GM21423 (cell line): ENCODE data around the gene KCNG1.

Experiments used
- ATAC-seq: cut with Tn5 transposase; IDR thresholded peaks from one replicate; pipeline ENCODE4 v1.9.1; 2021; ENCODE audit warnings: mild to moderate bottlenecking, moderate library complexity; ENCODE audit not compliant: unreplicated experiment

Gene KCNG1

DNA sequence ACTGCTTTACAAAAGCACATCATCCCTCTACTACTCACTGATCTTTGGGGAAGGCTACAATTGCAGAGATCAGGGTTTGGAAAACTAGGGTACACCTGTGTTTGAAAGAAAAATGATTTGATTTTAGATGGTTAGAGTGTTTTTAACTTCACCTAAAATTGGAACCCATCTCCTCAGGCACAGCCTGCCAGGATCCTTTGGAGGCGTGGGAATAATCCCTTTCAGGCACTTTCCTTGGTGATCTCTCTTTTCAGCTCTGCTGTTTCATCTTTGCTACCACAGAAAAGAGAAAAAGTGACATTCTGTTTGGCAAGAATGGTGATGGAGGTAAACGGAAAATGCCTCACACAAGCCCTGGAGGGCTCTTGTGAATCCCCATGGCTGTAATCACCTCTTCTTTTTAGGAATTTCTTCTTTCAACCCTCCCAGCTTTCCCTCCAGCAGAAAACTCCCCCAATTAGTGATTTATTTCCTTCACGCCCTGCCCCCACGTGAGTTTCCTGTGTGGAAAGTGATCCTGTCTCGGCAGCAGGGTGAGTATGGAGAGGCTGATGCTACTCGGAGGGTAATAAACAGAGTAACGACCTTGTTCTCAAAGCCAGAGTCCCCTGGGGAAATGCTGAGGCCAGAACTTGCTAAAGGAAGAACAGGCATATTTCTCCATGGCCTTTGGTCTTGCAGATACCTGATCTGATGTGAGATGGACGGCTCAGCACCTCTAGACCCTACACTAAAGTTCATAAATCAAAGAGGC lies 9.2 kb downstream of the KCNG1 start:
- no peak for ATAC-seq

DNA sequence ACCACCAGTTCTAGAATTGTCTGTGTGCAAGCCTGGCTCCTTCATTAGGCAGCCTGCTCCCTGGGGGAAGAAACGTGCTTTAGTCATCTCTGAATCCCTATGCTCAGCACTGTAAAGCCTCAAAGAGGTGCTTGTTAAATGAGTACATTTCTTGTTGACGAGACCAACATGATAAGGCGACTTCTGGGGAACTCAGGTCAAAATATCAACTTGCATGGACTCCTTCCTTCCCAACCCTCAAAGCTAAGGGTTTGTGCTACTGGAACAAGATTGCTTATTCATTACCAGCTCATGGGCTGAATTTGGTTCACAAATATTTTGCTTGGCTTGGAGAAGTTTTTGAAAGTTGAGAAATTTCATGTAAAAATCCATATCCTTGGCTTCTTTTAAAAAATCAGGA lies 10.6 kb downstream of the KCNG1 start:
- ATAC-seq: no peak

DNA sequence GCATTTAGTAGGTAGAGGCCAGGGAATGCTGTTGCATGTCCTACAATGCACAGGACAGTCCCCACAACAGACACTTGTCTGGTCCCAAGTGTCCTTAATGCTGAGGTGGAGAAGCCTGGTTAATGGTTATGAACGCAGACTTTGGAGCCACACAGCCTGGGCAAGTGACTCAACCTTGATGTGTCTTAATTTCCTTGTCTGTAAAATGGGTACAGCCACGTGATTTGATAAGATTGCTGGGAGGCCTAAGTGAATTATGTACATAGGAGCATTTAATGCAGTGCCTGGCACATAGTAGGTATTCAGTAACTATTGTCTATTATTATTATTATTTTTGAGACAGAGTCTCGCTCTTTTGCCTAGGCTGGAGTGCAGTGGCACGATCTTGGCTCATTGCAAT lies 11.4 kb downstream of the KCNG1 start:
- ATAC-seq: no peak

DNA sequence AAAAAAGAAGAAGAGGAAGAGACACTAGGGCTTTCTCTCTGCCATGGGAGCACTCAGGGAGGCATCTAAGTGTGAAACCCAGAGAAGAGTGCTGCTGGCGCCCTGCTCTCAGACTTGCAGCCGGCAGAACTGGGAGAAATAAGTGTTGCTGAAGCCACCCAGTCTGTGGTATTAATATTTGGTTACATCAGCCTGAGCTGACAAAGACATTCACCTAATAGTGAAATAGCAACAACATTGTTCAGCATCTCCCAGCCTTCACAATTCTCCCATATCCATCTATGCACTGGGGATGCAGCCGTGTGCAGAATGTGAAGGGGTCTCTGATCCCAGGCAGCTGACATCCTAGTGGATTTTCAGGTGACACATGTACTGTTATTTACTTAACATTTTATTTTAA lies 12.0 kb downstream of the KCNG1 start:
- no peak for ATAC-seq

DNA sequence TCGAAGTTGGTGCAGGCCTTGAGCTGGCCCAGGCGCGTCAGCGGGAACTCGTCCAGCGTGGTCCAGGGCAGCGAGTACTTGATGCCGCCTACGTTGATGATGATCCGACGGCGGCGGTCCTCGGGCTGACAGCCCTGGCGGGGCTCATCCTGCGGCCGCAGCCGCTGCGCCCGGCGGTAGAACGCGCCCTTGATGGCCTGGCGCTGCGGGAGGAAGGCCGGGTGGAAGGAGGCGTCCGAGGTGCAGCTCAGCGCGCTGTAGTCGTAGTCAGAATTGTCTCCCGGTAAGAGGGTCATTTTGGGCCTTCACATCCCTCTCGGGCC lies 12.9 kb downstream of the KCNG1 start:
- no peak for ATAC-seq

DNA sequence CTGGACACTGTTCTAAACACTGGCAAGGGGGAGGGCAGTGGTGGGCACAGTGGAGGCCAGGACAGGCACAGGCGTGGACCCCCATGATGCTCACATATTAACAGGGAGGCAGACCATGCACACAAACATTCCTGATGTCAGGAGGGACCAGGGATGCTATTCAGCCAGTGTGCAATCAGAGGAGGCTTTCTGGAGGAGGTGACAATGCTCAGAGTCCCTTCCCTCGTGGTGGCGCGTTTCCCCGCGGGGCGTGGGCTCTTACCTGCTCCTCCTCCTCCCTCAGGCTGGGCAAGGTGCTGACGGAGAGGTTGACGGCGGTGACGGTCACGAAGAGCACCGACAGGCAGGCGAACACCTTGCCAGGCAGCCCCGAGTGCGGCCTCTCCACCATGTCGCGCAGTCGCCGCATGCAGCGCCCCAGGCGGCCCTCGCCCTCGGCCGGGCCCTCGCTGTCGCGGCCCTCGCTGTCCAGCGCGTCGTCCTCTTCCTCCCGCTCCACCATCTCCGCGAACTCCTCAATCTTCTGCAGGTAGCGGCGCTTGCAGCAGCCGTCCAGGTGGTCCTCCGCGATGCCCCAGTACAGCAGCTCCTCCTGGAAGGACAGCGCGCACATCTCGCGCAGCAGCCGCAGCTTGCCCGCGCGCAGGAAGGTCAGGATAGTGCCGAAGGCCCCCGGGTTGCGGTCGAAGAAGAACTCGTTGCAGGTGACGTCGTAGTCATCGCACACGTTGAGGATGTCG lies 13.4 kb downstream of the KCNG1 start:
- ATAC-seq: no peak

DNA sequence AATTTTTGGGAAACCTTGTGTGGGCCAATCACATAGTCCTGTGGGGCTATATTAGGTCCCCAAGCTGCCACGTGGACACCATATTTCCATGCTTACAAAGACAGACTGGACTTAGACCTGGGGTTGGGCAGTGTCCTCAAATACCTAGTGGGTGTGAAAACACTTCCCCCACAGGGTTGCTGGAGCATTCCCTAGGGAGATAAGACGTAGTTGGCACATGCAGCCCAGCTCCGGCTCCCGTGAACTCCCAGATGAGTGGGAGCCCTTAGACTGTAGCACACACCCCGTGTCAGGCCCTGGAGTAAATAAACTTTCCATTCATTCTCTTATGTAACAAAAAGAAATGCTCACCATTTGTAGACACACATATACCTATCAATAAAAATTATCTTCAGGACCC lies 14.2 kb downstream of the KCNG1 start:
- no peak for ATAC-seq

DNA sequence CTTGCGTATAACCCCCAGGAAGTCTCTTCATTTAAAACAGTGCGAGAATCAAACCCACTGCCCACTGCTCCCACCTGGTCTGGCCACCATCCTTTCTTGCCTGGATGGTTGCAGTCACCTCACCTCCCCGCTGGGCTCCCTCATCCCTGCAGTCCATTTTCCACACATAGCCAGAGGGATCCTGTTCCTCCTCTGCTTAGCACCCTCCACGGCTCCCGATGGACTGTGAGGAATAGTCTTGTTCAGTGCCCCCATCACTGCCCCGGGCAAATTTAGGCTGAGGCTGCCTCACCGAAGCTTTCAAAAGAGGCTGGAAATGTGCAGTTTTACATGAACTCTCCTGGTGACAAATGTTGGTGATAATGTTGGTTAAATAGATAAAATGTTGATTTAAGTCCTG lies 17.7 kb downstream of the KCNG1 start:
- no peak for ATAC-seq

DNA sequence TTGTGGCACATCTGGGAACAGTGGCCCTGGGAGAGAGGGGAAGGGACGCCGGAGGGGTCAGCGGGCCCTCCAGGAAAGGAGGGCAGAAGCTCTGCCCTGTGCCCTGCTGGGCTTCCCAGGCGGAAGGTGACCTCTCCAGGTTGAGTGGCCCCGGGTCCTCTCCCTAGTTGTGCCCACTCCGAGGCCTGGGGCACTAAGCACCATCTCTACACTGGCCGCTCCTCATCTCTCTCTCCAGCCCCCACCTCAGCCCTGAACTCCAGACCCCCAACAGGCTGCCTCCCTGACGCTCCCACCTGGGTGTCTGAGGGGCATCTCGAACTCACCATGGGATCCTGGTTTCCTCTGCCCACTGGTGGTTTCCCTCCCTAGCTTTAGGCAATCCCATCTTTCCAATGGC lies 18.1 kb downstream of the KCNG1 start:
- no peak for ATAC-seq

DNA sequence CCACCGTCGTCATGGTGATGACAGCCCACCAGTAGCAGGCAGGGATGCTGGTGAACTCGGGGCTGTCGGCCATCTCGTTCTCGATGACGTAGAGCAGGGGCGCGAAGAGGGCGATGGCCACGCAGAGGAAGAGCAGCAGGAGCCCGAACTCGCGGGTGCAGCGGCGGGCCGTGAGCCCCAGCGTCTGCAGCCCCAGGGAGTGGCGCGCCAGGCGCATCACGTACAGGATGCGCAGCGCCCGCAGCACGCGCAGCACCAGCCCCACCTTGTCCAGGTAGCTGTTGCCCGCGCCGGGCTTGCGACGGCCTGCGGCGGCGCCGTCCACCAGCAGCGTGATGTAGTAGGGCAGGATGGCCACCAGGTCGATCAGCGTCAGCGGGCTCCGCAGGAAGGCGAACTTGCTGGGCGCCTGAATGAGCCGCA lies 18.6 kb downstream of the KCNG1 start:
- ATAC-seq: no peak

DNA sequence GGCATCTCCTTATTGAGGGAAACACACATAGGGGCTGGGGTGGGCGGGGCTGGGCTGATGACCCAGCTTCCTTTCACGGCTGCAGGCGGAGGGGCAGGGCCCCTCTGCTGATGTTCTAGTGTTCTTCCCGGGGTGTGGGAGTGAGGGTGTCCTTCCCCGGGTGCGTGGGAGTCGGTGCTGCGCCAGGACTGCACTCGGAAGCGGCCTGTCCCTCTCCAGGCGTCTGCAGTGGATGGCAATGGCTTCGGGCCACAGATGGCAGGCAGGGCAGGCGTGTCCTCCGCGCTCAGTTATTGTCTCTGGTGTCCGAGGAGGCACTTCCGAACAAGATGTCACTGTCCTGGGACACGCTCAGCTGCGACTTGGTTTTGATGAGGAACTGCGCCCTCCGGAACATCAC lies 19.2 kb downstream of the KCNG1 start:
- ATAC-seq: no peak

DNA sequence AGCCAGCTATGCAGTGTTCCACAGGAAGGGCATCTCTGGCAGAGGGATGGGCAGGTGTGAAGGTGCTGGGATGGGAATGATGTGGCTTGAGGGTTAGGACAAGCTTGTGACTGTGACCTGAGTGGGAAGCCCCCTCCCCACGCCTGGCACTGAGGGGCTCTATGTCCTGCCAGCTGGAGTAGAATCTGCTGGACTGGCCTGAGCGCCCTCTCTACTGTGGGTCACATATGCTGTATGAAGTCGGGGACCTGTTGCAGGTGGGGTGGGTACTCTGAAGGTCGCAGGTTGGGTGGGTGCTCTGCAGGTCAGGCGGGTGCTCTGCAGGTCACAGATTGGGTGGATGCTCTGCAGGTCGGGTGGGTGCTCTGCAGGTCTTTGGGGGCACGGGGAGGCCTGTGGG lies 20.3 kb downstream of the KCNG1 start:
- no peak for ATAC-seq

DNA sequence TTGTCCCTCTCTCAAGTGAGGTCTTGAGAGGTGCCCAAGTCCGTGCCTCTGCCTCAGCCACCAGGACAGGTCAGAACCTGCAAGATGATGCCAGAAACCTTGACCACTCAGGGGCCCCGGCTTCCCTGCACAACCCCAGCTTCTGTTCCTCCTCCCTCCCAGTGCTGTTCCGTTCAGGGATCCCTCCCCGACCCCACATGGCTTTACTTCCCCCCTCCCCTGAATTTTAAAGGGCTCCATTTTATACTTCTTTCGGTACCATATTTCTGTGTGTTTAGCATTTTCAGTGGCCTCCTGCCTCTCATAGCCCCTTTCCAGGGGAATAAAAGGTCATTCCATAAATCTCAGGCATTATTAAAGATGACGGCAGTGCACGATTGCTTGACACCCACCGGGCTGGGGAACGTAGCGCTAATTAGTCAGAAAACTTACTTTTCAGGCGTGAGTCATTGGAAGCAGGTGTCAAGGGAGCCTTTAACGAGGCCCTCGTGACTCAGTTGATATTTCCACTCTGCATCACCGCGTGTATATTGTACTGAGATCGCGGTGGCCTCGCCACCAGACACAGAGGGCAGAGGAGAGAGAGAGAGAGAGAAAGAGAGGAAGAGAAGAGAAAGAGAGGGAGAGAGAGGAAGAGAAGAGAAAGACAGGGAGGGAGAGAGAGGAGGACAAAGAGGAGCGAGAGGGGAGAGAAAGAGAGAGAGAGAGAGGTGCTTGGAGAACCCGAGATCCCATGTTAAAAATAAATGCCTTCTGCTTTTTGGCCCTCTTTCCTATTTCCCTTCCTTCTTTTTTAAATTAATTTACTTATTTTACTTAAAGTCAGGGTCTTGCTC lies 21.3 kb downstream of the KCNG1 start:
- no peak for ATAC-seq

DNA sequence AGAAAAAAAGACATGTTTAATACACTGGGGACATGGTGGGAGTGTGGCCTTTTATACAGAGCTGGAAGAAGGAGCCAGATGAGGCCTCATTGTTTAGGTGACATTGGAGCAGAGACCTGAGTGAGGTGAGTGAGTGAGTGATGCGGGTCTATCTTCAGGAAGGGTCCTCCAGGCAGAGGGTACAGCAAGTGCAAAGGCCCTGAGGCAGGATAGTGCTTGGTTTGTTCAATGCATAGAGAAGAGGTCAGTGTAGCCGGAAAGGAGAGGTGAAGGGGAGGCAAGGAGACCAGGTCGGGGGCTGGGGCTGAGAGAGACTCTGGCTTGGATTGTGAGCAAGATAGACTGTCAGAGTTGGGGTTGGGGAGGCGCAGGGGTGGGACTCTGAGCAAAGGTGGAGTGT lies 23.6 kb downstream of the KCNG1 start:
- no peak for ATAC-seq

DNA sequence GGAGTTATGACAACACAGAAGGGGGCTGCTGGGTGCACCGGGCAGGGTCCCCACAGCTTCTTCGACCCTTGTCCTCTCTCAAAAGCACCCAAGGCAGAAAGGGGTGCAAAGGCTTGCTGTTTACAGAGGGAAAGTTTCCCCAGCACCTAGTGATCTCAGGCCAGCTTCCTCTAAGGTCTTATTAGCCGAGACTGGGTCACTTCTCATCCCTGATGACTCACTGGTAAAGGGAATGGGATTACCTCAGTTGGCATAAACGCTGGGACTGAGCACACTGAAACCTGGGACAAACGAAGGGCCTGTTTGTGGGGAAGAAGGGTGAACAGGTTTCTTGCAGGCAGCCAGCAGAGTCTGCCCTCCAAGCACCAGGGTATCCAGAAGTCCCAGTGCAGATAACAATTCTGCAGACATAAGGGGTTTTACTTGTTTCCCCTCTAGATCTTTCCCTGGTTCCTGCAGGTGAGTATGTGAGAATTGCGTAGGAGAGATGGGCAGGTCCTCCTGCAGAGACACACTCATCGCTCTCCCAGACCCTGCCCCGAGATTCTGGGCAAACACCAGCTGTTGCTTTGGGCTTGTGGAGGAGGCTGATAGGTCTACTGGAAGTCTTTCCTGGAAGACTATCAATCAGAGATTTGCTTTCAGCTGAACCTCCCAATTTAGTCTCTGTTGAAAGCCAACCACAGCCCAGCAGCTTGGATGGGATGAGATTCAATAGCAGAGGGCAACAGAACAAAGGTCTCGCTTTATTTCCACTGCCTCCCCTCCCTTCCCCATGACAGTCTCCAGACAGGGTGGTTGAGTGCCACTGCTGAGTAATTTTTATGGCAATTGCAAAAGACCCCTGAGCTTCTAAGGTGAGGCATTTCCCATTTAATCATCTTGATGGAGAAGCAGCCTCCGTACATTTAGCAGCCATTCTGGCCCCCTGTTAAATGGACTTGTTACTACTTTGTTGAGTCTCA lies 25.7 kb downstream of the KCNG1 start:
- ATAC-seq: no peak

DNA sequence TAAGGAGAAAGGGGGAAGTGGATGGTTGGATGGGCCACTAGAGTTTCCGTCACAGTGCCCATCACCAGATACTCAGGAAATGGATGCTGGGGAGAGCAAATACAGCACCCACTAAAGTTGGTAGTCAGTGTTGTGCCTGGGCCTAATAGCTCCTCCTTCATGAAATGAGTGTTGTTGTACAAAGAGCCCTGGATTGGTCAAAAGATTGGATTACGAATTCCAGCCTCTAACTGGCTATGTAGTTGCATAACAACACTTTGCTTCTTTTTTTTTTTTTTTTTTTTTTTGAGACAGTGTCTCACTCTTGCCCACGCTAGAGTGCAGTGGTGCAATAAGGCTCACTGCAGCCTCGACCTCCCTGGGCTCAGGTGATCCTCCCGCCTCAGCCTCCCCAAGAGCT lies 27.4 kb downstream of the KCNG1 start:
- no peak for ATAC-seq

DNA sequence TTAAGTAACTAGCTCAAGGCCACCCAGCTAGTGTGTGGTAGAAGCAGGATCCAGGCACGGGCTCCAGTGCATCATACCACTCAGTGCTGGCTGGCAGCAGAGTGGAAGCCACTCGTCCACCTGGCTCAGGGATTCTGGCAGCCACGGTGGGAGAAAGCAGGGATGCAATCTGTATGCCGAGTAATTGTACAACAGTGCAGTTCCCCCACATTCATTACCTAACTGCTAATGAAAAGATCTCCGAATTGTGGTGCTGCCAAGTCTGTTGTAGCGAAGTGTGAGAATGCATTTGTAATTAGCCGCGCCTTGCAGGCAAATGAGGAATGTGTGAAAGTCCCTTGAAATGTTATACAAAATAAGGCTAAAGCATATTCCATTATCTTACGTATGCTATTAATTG lies 29.0 kb downstream of the KCNG1 start:
- ATAC-seq: no peak

DNA sequence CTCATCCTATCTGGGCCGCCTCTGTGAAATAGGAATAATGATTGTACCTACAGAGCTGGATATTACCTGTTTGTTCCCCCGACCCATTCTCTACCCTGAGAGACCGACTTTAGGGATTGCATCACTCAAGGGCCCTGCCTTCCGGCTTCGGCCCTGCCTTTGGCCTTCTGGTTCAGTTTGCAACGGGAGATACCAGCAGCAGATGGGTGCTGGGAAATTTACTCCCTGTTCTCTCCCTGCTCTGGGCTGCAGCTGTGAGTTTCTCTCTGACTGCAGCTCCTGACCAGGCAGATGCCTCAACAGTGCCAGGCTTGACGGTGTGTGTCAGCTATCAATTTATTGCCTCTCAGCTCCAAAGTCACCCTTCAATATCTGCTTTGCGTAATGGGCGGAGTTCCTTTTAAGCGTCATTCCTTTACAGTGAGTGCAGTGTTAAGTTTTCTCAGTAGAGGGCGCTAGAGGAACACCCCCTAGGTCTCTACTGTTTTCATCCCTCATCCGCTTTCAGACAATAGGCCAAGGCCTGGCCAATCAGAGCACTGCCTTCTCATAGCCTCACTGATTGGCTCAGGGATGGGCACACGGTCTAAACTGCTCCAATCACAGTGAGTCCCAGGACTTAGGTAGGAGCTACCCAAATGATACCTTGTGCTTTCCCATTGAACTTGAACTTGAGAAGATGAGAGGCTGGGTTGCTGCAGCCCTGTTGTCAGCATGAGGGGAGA lies 30.0 kb downstream of the KCNG1 start:
- peak; percentile 83 for ATAC-seq

DNA sequence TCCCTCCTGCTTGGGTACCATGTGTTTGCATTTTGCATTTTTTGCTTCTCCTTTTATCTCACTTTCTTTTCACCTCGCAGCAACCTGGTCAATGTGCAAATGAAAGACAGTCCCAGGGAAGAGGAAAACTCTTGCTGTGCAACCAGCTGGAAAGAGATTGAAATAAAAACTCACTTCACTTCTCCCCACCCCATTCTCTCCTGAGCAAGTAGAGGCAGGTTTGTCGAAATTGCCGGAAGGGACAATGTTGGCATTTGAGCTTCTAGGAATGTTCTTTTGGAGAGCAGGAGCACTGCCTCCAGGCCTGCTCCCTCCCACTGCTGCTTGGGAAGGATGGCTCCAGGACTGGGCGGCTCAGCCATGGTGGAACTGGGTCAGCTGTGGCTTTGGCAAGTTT lies 30.6 kb downstream of the KCNG1 start:
- ATAC-seq: no peak

DNA sequence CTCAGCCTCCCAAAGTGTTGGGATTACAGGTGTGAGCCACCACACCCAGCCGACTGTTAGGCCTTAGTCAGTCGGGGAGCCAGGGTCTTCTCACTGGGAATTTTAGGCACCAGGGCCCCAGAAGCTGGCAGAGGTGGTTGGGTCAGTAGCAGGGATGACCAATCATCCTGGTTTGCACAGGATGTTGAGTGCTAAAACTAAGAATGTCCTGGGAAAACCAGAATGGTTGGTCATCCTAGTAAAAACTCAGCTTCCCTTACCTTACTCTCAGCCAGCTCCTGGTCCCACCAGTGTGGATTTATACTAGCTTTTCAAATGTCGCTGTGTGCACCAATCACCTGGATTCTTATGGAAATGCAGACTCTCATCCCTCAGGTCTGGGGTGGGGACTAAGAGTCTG lies 31.8 kb downstream of the KCNG1 start:
- no peak for ATAC-seq
